HCT116 (cell line): ENCODE measurements around the gene CCSER1.

Experiments used
- EZH2 ChIP-seq: fragments of 200-600 bp; sonication (generic); IDR thresholded peaks from 2 replicates; pipeline ENCODE4 v1.6.1; 2017; ENCODE audit warnings: antibody characterized with exemption, mixed run types
- TF ChIP-seq, protein P1 (sequence below), 3 experiments: fragments of 200-600 bp in 1 of 3; sonication (generic) in 1 of 3; IDR thresholded peaks in 2 of 3; conservative IDR thresholded peaks in 1 of 3; 2 replicates each; pipeline ENCODE4 v1.5.1; 2012 to 2017; ENCODE audit warnings: low read depth in 2 of 3, low read length in 2 of 3, antibody characterized with exemption in 1 of 3, borderline replicate concordance in 1 of 3, control low read depth in 1 of 3, mild to moderate bottlenecking in 1 of 3, mixed read lengths in 1 of 3, mixed run types in 1 of 3, moderate library complexity in 1 of 3; ENCODE audit not compliant: insufficient read depth in 1 of 3

DNA sequence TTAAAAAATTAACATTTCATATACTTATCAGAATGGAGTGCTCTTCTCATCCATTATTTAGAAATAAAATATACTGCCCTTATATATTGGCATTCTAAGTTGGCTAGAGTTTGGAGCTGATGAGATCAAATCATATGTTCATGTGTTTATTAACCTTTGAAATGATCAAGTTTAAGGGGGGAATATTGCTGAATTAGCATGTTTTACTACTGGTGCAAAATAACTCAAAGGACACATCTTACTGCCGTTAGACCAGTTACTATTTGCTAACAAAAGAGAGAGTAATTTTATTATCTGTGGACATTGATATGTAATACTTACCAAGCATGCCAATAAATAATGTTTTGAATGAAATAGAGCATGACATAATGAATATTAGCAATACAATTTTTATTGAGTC, 901.0 kb downstream of the CCSER1 start:
- TF ChIP-seq, protein P1, sequence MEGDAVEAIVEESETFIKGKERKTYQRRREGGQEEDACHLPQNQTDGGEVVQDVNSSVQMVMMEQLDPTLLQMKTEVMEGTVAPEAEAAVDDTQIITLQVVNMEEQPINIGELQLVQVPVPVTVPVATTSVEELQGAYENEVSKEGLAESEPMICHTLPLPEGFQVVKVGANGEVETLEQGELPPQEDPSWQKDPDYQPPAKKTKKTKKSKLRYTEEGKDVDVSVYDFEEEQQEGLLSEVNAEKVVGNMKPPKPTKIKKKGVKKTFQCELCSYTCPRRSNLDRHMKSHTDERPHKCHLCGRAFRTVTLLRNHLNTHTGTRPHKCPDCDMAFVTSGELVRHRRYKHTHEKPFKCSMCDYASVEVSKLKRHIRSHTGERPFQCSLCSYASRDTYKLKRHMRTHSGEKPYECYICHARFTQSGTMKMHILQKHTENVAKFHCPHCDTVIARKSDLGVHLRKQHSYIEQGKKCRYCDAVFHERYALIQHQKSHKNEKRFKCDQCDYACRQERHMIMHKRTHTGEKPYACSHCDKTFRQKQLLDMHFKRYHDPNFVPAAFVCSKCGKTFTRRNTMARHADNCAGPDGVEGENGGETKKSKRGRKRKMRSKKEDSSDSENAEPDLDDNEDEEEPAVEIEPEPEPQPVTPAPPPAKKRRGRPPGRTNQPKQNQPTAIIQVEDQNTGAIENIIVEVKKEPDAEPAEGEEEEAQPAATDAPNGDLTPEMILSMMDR (IDR thresholded peaks at IDR 0.05 in 2 of 3, conservative IDR thresholded peaks at IDR 0.05 in 1 of 3; ENCODE audit: borderline replicate concordance in 1 of 3, insufficient read depth in 1 of 3, low read depth in 2 of 3, low read length in 2 of 3) = no peak
- no peak for TF ChIP-seq EZH2
